ENCODE measurements around the gene MILR1. TPM values are rescaled to one million over a fixed set of nuclear protein-coding genes. Genes with fewer than 3 reads are reported as not detected.

The MILR1 gene
- total RNA-seq, 1 experiment from 2014 or later: not detected

GRCh38 chr17:64504769-64505339 is 55.9 kb downstream of the MILR1 start:
- peaks cover 73% of the 10 kb centered on the region for H3K36me3 Mint-ChIP-seq

GRCh38 chr17:64505340-64506200 is 56.7 kb downstream of the MILR1 start:
- H3K4me1 Mint-ChIP-seq: peaks cover 55% of the 10 kb centered on the region
- no peak for TF ChIP-seq TEAD1 (CRISPR knock-in tag; IDR thresholded peaks at IDR 0.05)
- no peak for TF ChIP-seq USF1 (CRISPR knock-in tag; IDR thresholded peaks at IDR 0.05)
- no peak for TF ChIP-seq FOXJ3 (CRISPR knock-in tag; IDR thresholded peaks at IDR 0.05; ENCODE audit: borderline replicate concordance)
- no peak for TF ChIP-seq ZNF512 (CRISPR knock-in tag; IDR thresholded peaks at IDR 0.05; ENCODE audit: borderline replicate concordance)
- no peak for TF ChIP-seq ZNF532 (CRISPR knock-in tag; IDR thresholded peaks at IDR 0.05; ENCODE audit: borderline replicate concordance)
- TF ChIP-seq ZNF416 (CRISPR knock-in tag; IDR thresholded peaks at IDR 0.05): peak; percentile 80; the same call in 1 of the 2 replicates

More at GRCh38 chr17:64504769-64505339, 55.9 kb downstream of the MILR1 start:
- ChIA-PET CTCF (interaction anchor here (0.6 to 1.5 kb wide), 2 partner anchors 8 to 83 kb away, joined by 4 to 10 read pairs; partner anchors contain the start of gene POLG2), POLR2A (interaction anchor here (0.6 to 3.3 kb wide), 12 partner anchors 8 to 682 kb away, joined by 3 to 53 read pairs (median 5); partner anchors contain the start of genes POLG2 and SMURF2)
- no peak for TF ChIP-seq ELF4 (CRISPR knock-in tag; IDR thresholded peaks at IDR 0.05; ENCODE audit: low read depth)
- no peak for TF ChIP-seq FOXP4 (CRISPR knock-in tag; IDR thresholded peaks at IDR 0.05)
- no peak for TF ChIP-seq TEAD1 (CRISPR knock-in tag; IDR thresholded peaks at IDR 0.05)
- TF ChIP-seq ZNF532 (CRISPR knock-in tag; IDR thresholded peaks at IDR 0.05; ENCODE audit: borderline replicate concordance): no peak
- no peak for TF ChIP-seq TP53 (CRISPR knock-in tag; IDR thresholded peaks at IDR 0.05)
- no peak for TF ChIP-seq GTF2I (CRISPR knock-in tag; conservative IDR thresholded peaks at IDR 0.05)
- no peak for TF ChIP-seq ESRRA (CRISPR knock-in tag; IDR thresholded peaks at IDR 0.05; ENCODE audit: borderline replicate concordance)
- TF ChIP-seq ZNF396 (CRISPR knock-in tag; IDR thresholded peaks at IDR 0.05; ENCODE audit: borderline replicate concordance): no peak
- no peak for TF ChIP-seq ZNF232 (CRISPR knock-in tag; IDR thresholded peaks at IDR 0.05)
- no peak for TF ChIP-seq GABPB1 (CRISPR knock-in tag; IDR thresholded peaks at IDR 0.05)
- no peaks in the 10 kb centered on the region; the same call in 1 of the 2 replicates for H3K27me3 Mint-ChIP-seq (ENCODE audit: low read depth)
- DNase-seq (ENCODE audit: low spot score) (no peak), ATAC-seq (no peak)
- H3K27ac Mint-ChIP-seq: peak overlapping the region; percentile 96
- peak overlapping the region; percentile 98 for H3K4me3 Mint-ChIP-seq
- no peaks in the 10 kb centered on the region for H3K9me3 Mint-ChIP-seq
- H3K4me1 Mint-ChIP-seq: peaks cover 56% of the 10 kb centered on the region

More at GRCh38 chr17:64505340-64506200, 56.7 kb downstream of the MILR1 start:
- DNase-seq (ENCODE audit: low spot score): peak; percentile 81
- peak; percentile 3; the same call in 1 of the 2 replicates for ATAC-seq
- Mint-ChIP-seq H3K36me3 (peaks cover 73% of the 10 kb centered on the region), H3K27me3 (ENCODE audit: low read depth) (no peaks in the 10 kb centered on the region; the same call in 1 of the 2 replicates), H3K9me3 (no peaks in the 10 kb centered on the region), H3K4me3 (peak overlapping the region; percentile 98), H3K27ac (peak overlapping the region; percentile 99)
- CTCF ChIA-PET: interaction anchor here (0.6 to 1.6 kb wide), 5 partner anchors 9 to 268 kb away, joined by 3 to 10 read pairs (median 6); partner anchors contain the start of gene POLG2
- POLR2A ChIA-PET: interaction anchor here (0.5 to 3.3 kb wide), 13 partner anchors 9 to 681 kb away, joined by 3 to 53 read pairs (median 5); partner anchors contain the start of genes POLG2 and SMURF2
